Lower leg skin (tissue), 4 donors: ENCODE data around the gene MEX3C. TPM values are rescaled to one million over a fixed set of nuclear protein-coding genes. Genes with fewer than 3 reads are reported as not detected.

ENCODE experiments used
- DNase-seq, 2 donors: peaks; one replicate each; pipeline ENCODE4 v3.0.0-alpha.2; 2019; ENCODE audit warnings: low spot score in 2 of 2
- H3K4me3 ChIP-seq: fragments of 200-600 bp; sonication (generic); 2 replicates; pipeline ENCODE4 v1.5.1; 2017; ENCODE audit warnings: mild to moderate bottlenecking, low read depth; ENCODE audit not compliant: poor library complexity, severe bottlenecking
- CTCF ChIP-seq, 3 donors: fragments of 450-650 bp; IDR thresholded peaks; one replicate each; pipeline ENCODE4 v1.5.1; 2016; ENCODE audit warnings: antibody characterized with exemption in 3 of 3, mild to moderate bottlenecking in 3 of 3, moderate library complexity in 2 of 3
- POLR2A ChIP-seq, 2 donors: fragments of 450-650 bp; IDR thresholded peaks; one replicate each; pipeline ENCODE4 v1.6.1; 2016 to 2017; ENCODE audit warnings: antibody characterized with exemption in 2 of 2, mild to moderate bottlenecking in 1 of 2, moderate library complexity in 1 of 2
- WGBS, 2 donors: methylation state at CpG; one replicate each; pipeline ENCODE4 v1.1.5; 2018; 5-methylcytosine and 5-hydroxymethylcytosine counted together
- intact Hi-C: fragments of 100-400 bp; cut with DNase I; formaldehyde crosslinking; loops from one replicate; pipeline ENCODE4 v1.15.0; 2023; ENCODE audit warnings: low total_unique reads
- total RNA-seq, 4 donors: library from RNA; depleted of rRNA; stranded (reverse); fragments of >200 nt; gene quantifications; one replicate each; pipeline ENCODE4 v1.1.0, GENCODE V29; 2016

Gene MEX3C
- total RNA-seq, 4 donors from 2014 or later: 28.0 to 34.2 (median 30.6) TPM

GRCh38 chr18:51168026-51168742, 29.3 kb downstream of the MEX3C start:
- 59 to 60% methylated on average over 5 of the region's 5 CpGs for WGBS, 2 donors
- intact Hi-C loops: loop anchor here (10.0 kb wide), 1 partner anchor 67 kb away; no protein-coding TSS in a partner anchor
- no peak for DNase-seq

GRCh38 chr18:51165296-51165695, 32.2 kb downstream of the MEX3C start:
- intact Hi-C loops: loop anchor here (10.0 kb wide), 1 partner anchor 70 kb away; no protein-coding TSS in a partner anchor
- 82 to 85% methylated on average over 2 of the region's 2 CpGs for WGBS, 2 donors
- TF ChIP-seq POLR2A (IDR thresholded peaks at IDR 0.05) (no peak), CTCF (IDR thresholded peaks at IDR 0.05) (no peak)
- peak in 1 of 2 donors; percentile 34 for DNase-seq
- no peak overlapping the region for H3K4me3 ChIP-seq

More at GRCh38 chr18:51168026-51168742, 29.3 kb downstream of the MEX3C start:
- no peak overlapping the region for H3K4me3 ChIP-seq
- TF ChIP-seq CTCF (IDR thresholded peaks at IDR 0.05): no peak
- TF ChIP-seq POLR2A (IDR thresholded peaks at IDR 0.05): no peak

GRCh38 chr18:51164761-51165281, 32.7 kb downstream of the MEX3C start:
- peak in 1 of 2 donors; percentile 23 for DNase-seq
- intact Hi-C loops: loop anchor here (10.0 kb wide), 1 partner anchor 70 kb away; no protein-coding TSS in a partner anchor
- TF ChIP-seq CTCF (IDR thresholded peaks at IDR 0.05): no peak
- no peak for TF ChIP-seq POLR2A (IDR thresholded peaks at IDR 0.05)
- no peak overlapping the region for H3K4me3 ChIP-seq
- 88 to 95% methylated on average over 2 of the region's 2 CpGs for WGBS, 2 donors

- intact Hi-C loops: loop anchor here (10.0 kb wide), 1 partner anchor 70 kb away; no protein-coding TSS in a partner anchor
- 69 to 83% methylated on average over 8 of the region's 8 CpGs for WGBS, 2 donors
- DNase-seq: peak in 1 of 2 donors; percentile 9
- H3K4me3 ChIP-seq: no peak overlapping the region
- TF ChIP-seq POLR2A (IDR thresholded peaks at IDR 0.05) (no peak), CTCF (IDR thresholded peaks at IDR 0.05) (no peak)
Observed at GRCh38 chr18:51164342-51164741, 33.1 kb downstream of the MEX3C start.

GRCh38 chr18:51163543-51163942, 33.9 kb downstream of the MEX3C start:
- TF ChIP-seq CTCF (IDR thresholded peaks at IDR 0.05): no peak
- no peak for TF ChIP-seq POLR2A (IDR thresholded peaks at IDR 0.05)
- 83 to 97% methylated on average over 3 of the region's 3 CpGs for WGBS, 2 donors
- H3K4me3 ChIP-seq: no peak overlapping the region
- intact Hi-C loops: loop anchor here (10.0 kb wide), 1 partner anchor 71 kb away; no protein-coding TSS in a partner anchor
- DNase-seq: peak in 1 of 2 donors; percentile 46
